Nephron progenitor cell (in vitro differentiated cells): ENCODE results near the gene HIGD2A.

Experiments used
- DNase-seq: peaks from one replicate; pipeline ENCODE4 v3.0.0; 2021
- H3K27ac Mint-ChIP-seq: 2 replicates; pipeline ENCODE4 v1.8.0; 2021; ENCODE audit warnings: mild to moderate bottlenecking, moderate library complexity, mixed read lengths
- H3K27me3 Mint-ChIP-seq: 2 replicates; pipeline ENCODE4 v1.8.0; 2021; ENCODE audit warnings: mild to moderate bottlenecking, low read depth, mixed read lengths; ENCODE audit not compliant: poor library complexity
- H3K36me3 Mint-ChIP-seq: 2 replicates; pipeline ENCODE4 v1.8.0; 2021; ENCODE audit warnings: low read depth, mixed read lengths
- H3K4me1 Mint-ChIP-seq: 2 replicates; pipeline ENCODE4 v1.8.0; 2021; ENCODE audit warnings: mixed read lengths
- H3K4me3 Mint-ChIP-seq: 2 replicates; pipeline ENCODE4 v1.8.0; 2021; ENCODE audit warnings: mild to moderate bottlenecking, moderate library complexity, mixed read lengths
- H3K9me3 Mint-ChIP-seq: 2 replicates; pipeline ENCODE4 v1.8.0; 2021; ENCODE audit warnings: mild to moderate bottlenecking, moderate library complexity, mixed read lengths
- TF ChIP-seq, protein P1 (sequence below): fragments of 200-600 bp; sonication (generic); IDR thresholded peaks from 2 replicates; pipeline ENCODE4 v1.5.0; 2021; ENCODE audit warnings: antibody characterized with exemption

Gene HIGD2A

GRCh38 chr5:176415240-176415951 lies 26.8 kb downstream of the HIGD2A start:
- TF ChIP-seq, protein P1, sequence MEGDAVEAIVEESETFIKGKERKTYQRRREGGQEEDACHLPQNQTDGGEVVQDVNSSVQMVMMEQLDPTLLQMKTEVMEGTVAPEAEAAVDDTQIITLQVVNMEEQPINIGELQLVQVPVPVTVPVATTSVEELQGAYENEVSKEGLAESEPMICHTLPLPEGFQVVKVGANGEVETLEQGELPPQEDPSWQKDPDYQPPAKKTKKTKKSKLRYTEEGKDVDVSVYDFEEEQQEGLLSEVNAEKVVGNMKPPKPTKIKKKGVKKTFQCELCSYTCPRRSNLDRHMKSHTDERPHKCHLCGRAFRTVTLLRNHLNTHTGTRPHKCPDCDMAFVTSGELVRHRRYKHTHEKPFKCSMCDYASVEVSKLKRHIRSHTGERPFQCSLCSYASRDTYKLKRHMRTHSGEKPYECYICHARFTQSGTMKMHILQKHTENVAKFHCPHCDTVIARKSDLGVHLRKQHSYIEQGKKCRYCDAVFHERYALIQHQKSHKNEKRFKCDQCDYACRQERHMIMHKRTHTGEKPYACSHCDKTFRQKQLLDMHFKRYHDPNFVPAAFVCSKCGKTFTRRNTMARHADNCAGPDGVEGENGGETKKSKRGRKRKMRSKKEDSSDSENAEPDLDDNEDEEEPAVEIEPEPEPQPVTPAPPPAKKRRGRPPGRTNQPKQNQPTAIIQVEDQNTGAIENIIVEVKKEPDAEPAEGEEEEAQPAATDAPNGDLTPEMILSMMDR, result no peak
- H3K27me3 Mint-ChIP-seq, result peaks cover 26% of the 10 kb centered on the region
- no peak for DNase-seq
- peak overlapping the region; percentile 77 for H3K4me3 Mint-ChIP-seq
- H3K9me3 Mint-ChIP-seq, result peaks cover 6% of the 10 kb centered on the region
- no peaks in the 10 kb centered on the region for H3K36me3 Mint-ChIP-seq
- no peak overlapping the region for H3K27ac Mint-ChIP-seq
- peaks cover 5% of the 10 kb centered on the region for H3K4me1 Mint-ChIP-seq

GRCh38 chr5:176415952-176416924 lies 27.7 kb downstream of the HIGD2A start, which contains the start of gene CLTB:
CLTB (minus strand) TSS chr5:176416539; CDS start chr5:176416363, 176 bp downstream.
- H3K9me3 Mint-ChIP-seq, result peaks cover 13% of the 10 kb centered on the region
- no peaks in the 10 kb centered on the region for H3K36me3 Mint-ChIP-seq
- TF ChIP-seq, protein P1, result peak; percentile 35
- H3K27ac Mint-ChIP-seq, result peak within 1 kb of the TSS; percentile 36
- peak; percentile 98 for DNase-seq
- H3K4me3 Mint-ChIP-seq, result peak within 1 kb of the TSS; percentile 77
- peaks cover 26% of the 10 kb centered on the region for H3K27me3 Mint-ChIP-seq
- peaks cover 5% of the 10 kb centered on the region for H3K4me1 Mint-ChIP-seq

- no peak for DNase-seq
- Mint-ChIP-seq H3K27me3 (peaks cover 21% of the 10 kb centered on the region), H3K4me3 (peak overlapping the region; percentile 68), H3K36me3 (no peaks in the 10 kb centered on the region), H3K4me1 (peaks cover 5% of the 10 kb centered on the region), H3K27ac (peak overlapping the region; percentile 36), H3K9me3 (peaks cover 19% of the 10 kb centered on the region)
- TF ChIP-seq, protein P1, result no peak
Observed at GRCh38 chr5:176416965-176417364, 28.4 kb downstream of the HIGD2A start.

DNA sequence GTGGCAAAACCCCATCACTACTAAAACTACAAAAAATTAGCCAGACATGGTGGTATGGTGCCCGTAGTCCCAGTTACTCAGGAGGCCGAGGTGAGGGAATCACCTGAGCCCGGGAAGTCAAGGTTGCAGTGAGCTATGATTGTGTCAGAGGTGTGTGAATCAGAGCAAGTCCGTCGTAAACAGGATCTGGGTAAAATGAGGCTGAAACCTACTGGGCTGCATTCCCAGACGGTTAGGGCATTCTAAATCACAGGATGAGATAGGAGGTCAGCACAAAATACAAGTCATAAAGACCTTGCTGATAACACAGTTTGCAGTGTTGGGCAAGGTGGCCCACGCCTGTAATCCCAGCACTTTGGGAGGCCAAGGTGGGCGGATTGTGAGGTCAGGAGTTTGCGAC lies 29.7 kb downstream of the HIGD2A start:
- TF ChIP-seq, protein P1, result no peak
- Mint-ChIP-seq H3K4me3 (no peak overlapping the region), H3K27ac (no peak overlapping the region), H3K27me3 (peaks cover 27% of the 10 kb centered on the region), H3K9me3 (peaks cover 32% of the 10 kb centered on the region), H3K4me1 (peaks cover 5% of the 10 kb centered on the region), H3K36me3 (no peaks in the 10 kb centered on the region)
- no peak for DNase-seq

GRCh38 chr5:176420086-176420485 lies 31.5 kb downstream of the HIGD2A start:
- TF ChIP-seq, protein P1, result no peak

More at GRCh38 chr5:176420086-176420485, 31.5 kb downstream of the HIGD2A start:
- H3K4me3 Mint-ChIP-seq, result no peak overlapping the region
- H3K4me1 Mint-ChIP-seq, result peaks cover 5% of the 10 kb centered on the region
- H3K9me3 Mint-ChIP-seq, result peaks cover 41% of the 10 kb centered on the region
- DNase-seq, result no peak
- no peaks in the 10 kb centered on the region for H3K36me3 Mint-ChIP-seq
- H3K27ac Mint-ChIP-seq, result no peak overlapping the region
- H3K27me3 Mint-ChIP-seq, result peaks cover 25% of the 10 kb centered on the region
